ENCODE measurements around the gene CCNG1.
"Not testable (repeated sequence)": the region's sequence is repeated elsewhere in the genome, so short reads cannot be mapped to it uniquely, and the experiment has no call there.

CCNG1 gene, protein sequence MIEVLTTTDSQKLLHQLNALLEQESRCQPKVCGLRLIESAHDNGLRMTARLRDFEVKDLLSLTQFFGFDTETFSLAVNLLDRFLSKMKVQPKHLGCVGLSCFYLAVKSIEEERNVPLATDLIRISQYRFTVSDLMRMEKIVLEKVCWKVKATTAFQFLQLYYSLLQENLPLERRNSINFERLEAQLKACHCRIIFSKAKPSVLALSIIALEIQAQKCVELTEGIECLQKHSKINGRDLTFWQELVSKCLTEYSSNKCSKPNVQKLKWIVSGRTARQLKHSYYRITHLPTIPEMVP

DNA sequence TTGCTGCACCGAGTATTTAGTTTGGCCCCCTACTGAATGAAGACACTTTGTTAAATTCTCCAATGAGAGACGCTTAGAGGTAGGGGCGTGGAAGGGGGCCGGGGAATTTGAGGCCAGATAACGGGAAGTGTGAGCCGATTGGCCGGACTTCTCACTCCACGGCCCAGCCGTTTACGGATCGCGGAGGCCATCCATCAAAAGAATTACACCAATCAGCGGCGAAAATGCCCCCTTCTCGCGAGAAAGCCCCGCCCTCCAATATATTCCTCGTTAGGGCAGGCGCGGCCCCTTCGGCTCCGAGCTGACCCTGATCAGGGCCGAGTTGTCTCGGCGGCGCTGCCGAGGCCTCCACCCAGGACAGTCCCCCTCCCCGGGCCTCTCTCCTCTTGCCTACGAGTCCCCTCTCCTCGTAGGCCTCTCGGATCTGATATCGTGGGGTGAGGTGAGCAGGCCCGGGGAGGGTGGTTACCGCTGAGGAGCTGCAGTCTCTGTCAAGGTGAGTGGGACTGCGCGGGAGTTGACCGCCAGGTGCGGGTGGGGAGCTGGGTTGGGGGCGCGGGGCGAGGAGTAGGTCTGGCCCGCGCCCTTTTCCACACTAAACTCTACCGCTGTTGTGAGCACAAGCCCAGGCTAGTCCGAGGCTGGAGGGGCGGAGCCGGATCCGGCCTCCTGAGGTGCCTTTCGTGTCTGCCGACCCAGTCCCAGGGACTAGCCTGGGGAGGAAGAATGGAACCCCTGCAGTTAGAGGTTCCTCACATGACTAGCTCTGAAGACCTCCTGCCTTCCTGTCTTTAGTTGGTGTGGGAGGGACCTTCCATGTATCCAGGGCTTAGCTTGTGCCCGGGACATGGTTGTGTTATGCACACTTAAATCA is at the start of gene CCNG1:
CCNG1 (plus strand) TSS at position 287 of the 874 bp plus-strand sequence. CDS start 1,662 bp downstream, outside the sequence.
- Mint-ChIP-seq H3K27ac (peak within 1 kb of the TSS; percentile 88), H3K4me3 (peak within 1 kb of the TSS; percentile 91)

DNA sequence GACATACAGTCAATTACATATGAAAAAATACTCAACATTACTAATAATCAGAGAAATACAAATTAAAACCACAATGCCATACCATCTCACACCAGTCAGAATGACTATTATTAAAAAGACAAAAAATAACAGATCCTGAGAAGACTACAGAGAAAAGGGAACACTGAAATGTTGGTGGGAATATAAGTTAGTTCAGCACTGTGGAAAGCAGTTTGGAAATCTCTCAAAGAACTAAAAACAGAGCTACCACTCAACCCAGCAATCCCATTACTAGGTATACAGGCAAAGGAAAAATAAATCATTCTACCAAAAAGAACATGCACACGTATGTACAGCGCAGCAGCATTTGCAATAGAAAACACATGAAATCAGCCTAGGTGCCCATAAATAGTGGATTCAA is 41.6 kb upstream of the CCNG1 start:
- H3K27ac Mint-ChIP-seq = no peak overlapping the region
- no peak overlapping the region for H3K4me3 Mint-ChIP-seq
- H3K36me3 Mint-ChIP-seq (ENCODE audit: low read depth) = no peaks in the 10 kb centered on the region
- H3K9me3 Mint-ChIP-seq = no peaks in the 10 kb centered on the region
- peaks cover 28% of the 10 kb centered on the region for H3K27me3 Mint-ChIP-seq
- no peaks in the 10 kb centered on the region for H3K4me1 Mint-ChIP-seq (ENCODE audit: low read depth)

More for the DNA sequence above, at the start of gene CCNG1:
- Mint-ChIP-seq H3K36me3 (ENCODE audit: low read depth) (peaks cover 33% of the 10 kb centered on the region), H3K9me3 (no peaks in the 10 kb centered on the region), H3K4me1 (ENCODE audit: low read depth) (peaks cover 48% of the 10 kb centered on the region), H3K27me3 (no peaks in the 10 kb centered on the region)

DNA sequence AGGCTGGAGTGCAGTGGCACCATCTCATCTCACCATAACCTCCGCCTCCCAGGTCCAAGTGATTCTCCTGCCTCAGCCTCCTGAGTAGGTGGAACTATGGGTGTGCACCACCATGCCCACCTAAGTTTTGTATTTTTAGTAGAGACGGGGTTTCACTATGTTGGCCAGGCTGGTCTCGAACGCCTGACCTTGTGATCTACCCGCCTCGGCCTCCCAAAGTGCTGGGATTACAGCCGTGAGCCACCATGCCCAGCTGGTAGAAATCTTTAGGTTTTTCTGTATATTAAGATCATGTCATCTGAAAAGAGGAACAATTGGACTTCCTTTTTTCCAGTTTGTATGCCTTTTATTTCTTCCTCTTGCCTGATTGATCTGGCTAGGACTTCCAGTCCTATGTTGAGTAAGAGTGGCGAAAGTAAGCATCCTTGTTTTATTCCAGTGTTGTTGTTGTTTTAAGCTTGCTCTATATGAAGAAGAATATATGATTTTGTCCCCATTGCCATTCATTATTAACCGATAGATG is 40.5 kb upstream of the CCNG1 start:
- H3K4me1 Mint-ChIP-seq (ENCODE audit: low read depth); H3K36me3 Mint-ChIP-seq (ENCODE audit: low read depth); H3K9me3 Mint-ChIP-seq; H3K4me3 Mint-ChIP-seq; H3K27ac Mint-ChIP-seq: not testable (repeated sequence)
- H3K27me3 Mint-ChIP-seq = peaks cover 28% of the 10 kb centered on the region

DNA sequence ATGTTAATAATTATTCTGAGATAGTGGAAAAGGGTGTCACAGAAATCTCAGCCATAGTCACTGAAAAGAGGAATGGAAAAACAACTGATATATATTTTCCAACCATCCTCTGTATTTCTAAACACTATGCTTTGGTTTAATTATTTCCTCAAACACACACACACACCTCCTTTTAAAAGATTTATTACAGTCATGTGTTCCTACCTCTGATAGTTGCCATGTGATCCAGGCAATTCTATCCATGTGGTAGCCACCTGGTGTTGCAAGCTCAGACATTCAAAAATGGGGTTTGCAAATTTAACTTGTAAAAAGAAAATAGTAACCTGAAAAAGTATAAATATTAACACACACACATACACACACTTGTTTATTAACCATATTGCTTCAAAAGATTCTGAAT is 40.0 kb upstream of the CCNG1 start:
- H3K36me3 Mint-ChIP-seq (ENCODE audit: low read depth) = no peaks in the 10 kb centered on the region
- H3K27me3 Mint-ChIP-seq = peaks cover 27% of the 10 kb centered on the region
- H3K4me3 Mint-ChIP-seq = no peak overlapping the region
- no peak overlapping the region for H3K27ac Mint-ChIP-seq
- H3K4me1 Mint-ChIP-seq (ENCODE audit: low read depth) = no peaks in the 10 kb centered on the region
- no peaks in the 10 kb centered on the region for H3K9me3 Mint-ChIP-seq

DNA sequence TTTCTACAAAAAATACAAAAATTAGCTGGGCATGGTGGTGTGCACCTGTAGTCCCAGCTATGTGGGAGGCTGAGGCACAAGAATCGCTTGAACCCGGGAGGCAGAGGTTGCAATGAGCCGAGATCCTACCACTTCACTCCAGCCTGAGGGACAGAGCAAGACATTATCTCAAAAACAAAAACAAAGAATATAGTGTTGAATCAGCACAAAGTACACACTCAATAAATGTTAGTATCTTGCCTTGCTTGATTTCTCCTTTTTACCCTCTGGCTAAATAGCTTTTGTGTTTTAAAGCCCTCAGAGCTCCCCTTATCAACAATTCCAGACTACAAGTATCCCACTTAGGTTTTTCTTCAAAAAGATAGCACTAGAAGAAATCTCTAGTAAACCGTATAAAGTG is 37.5 kb upstream of the CCNG1 start:
- no peaks in the 10 kb centered on the region for H3K36me3 Mint-ChIP-seq (ENCODE audit: low read depth)
- H3K27me3 Mint-ChIP-seq = peaks cover 15% of the 10 kb centered on the region
- H3K4me1 Mint-ChIP-seq (ENCODE audit: low read depth) = no peaks in the 10 kb centered on the region
- H3K4me3 Mint-ChIP-seq = no peak overlapping the region
- no peaks in the 10 kb centered on the region for H3K9me3 Mint-ChIP-seq
- no peak overlapping the region for H3K27ac Mint-ChIP-seq

DNA sequence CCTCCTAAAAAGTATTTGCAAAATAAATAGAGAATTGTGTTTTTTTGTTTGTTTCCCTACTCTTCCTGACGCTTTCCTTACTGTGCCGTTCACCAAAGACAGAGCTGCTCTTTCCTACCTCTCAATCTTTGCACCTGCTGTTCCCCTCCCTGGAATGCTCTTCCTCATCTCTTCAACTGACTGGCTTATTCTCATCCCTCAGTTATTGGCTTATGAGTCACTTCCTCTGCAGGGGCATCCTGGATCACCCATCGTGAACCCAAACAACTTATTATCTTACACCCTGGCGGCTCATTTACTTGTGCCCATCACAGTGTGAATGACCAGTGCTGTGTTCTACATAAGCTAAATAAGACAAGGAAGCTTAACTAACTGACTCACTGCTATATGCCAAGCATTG is 36.1 kb upstream of the CCNG1 start:
- no peak overlapping the region for H3K27ac Mint-ChIP-seq
- H3K9me3 Mint-ChIP-seq = no peaks in the 10 kb centered on the region
- H3K4me3 Mint-ChIP-seq = no peak overlapping the region
- no peaks in the 10 kb centered on the region for H3K4me1 Mint-ChIP-seq (ENCODE audit: low read depth)
- H3K27me3 Mint-ChIP-seq = peaks cover 15% of the 10 kb centered on the region
- H3K36me3 Mint-ChIP-seq (ENCODE audit: low read depth) = no peaks in the 10 kb centered on the region

DNA sequence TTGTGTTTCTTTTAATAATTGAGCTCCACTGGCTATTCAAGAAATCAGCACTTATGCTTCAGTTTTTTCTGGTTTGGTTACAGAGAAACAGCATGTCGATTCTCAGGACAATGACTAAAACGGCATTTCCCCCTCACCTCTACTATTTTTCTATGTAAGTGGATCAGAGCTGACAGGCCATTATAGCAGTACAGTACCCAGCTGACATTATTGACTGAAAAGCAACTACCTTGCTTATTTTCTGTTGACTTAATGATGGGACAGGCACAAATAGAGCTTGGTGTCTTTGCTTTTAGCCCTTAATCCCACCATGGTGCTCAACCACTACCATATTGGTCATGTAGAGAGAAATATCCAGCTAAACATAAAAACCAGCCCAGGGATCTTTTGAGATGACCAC is 35.4 kb upstream of the CCNG1 start:
- H3K4me3 Mint-ChIP-seq = no peak overlapping the region
- no peak overlapping the region for H3K27ac Mint-ChIP-seq
- H3K27me3 Mint-ChIP-seq = peaks cover 15% of the 10 kb centered on the region
- H3K36me3 Mint-ChIP-seq (ENCODE audit: low read depth) = no peaks in the 10 kb centered on the region
- no peaks in the 10 kb centered on the region for H3K9me3 Mint-ChIP-seq
- H3K4me1 Mint-ChIP-seq (ENCODE audit: low read depth) = no peaks in the 10 kb centered on the region

DNA sequence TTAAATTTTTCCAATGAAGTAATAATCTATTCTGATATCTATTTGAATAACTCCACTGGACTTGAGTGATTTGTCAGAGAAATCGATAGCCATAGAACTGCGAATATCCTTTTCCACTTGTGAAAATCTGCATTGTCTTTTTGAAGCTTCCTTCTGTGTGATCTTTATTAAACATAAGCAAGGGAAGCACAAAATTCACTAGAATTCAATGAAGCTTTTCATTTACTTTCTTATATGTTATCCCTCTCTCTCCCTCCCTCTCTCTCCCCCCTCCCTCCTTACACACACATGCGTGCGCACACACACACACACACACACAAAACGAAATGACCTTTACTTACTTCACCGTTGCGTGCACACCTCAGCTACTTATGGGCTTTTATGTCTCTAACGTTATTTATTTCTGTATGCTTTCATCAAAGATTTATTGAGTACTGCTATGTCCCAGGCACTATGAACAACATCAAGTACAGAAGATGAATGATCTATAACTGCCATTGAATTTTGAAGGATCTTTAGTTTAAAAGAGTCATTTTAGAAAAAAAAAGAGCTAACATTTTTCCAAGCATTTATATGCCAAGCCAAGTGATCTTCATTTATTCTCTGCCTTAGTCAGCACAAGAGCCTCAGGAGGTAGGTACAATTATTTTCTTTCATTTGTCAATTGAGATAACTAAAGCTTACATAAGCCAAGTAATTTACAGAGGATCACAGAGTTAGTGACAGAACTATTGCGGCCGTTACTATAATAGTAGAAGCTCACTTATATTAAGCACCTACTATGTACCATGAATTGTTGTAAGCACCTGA is 32.8 kb upstream of the CCNG1 start:
- Mint-ChIP-seq H3K27ac (no peak overlapping the region), H3K9me3 (no peaks in the 10 kb centered on the region), H3K4me3 (no peak overlapping the region), H3K4me1 (ENCODE audit: low read depth) (peaks cover 5% of the 10 kb centered on the region), H3K27me3 (peaks cover 11% of the 10 kb centered on the region), H3K36me3 (ENCODE audit: low read depth) (no peaks in the 10 kb centered on the region)

DNA sequence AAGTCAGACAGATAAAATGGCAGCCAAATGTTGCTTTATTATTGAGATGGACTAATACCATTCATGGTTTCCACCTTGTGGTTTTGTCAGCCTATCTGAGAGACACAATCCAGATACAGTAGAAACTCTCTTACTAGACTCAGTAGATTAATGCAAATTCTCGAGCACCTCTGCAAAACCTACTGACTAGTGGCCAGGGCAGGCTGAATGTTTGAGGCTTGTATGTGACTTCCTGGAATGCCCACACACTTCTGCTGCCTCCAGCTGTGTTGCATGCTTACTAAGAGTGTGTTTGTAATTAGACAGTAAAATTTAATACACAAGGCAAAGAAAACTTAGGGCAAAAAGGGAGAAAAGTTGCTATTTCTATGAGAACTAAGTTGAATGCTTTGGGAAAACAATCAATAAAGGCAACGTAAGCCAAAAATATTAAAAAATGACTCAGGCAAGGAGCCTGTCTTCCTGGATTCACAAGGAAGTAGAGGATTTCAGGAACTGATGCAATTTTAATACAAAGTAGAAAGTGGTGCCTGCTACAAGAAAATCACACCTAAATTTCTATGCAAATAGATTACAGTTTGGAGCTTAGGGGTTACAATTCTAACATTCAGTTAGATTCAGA is 30.2 kb upstream of the CCNG1 start:
- H3K27ac Mint-ChIP-seq = no peak overlapping the region
- peaks cover 5% of the 10 kb centered on the region for H3K4me1 Mint-ChIP-seq (ENCODE audit: low read depth)
- peaks cover 6% of the 10 kb centered on the region for H3K27me3 Mint-ChIP-seq
- H3K4me3 Mint-ChIP-seq = no peak overlapping the region
- H3K9me3 Mint-ChIP-seq = no peaks in the 10 kb centered on the region
- no peaks in the 10 kb centered on the region for H3K36me3 Mint-ChIP-seq (ENCODE audit: low read depth)

DNA sequence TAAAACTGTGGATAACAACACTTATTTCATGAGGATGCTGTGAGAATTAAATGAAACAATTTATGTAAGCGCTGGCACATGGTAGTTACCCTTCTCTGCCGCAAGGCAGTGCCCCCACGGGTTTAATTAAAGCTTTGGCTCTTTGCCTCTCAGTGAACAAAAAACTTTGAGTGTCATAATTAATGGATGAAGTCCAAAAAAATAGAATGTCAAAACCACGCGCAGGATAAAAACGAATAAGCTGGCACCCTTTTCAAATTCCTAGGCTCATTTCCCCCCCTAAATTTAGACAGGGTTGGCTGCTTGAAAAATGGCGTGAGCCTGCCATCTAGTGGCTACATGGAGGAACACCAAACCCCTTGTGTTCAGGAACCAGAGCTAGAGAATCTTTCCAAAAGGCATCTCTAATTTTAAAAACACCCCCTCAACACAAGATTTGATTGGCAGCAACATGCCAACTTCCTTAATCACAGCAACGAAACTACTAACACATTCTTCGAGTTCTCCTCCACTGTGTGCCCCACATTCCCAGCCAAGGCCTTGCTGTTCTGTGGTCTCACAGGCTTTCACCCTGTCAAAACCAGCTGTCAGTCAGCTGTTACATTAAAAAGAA is 29.0 kb upstream of the CCNG1 start:
- Mint-ChIP-seq H3K27me3 (peaks cover 7% of the 10 kb centered on the region), H3K9me3 (no peaks in the 10 kb centered on the region), H3K36me3 (ENCODE audit: low read depth) (no peaks in the 10 kb centered on the region), H3K4me1 (ENCODE audit: low read depth) (peaks cover 5% of the 10 kb centered on the region), H3K4me3 (no peak overlapping the region), H3K27ac (no peak overlapping the region)

DNA sequence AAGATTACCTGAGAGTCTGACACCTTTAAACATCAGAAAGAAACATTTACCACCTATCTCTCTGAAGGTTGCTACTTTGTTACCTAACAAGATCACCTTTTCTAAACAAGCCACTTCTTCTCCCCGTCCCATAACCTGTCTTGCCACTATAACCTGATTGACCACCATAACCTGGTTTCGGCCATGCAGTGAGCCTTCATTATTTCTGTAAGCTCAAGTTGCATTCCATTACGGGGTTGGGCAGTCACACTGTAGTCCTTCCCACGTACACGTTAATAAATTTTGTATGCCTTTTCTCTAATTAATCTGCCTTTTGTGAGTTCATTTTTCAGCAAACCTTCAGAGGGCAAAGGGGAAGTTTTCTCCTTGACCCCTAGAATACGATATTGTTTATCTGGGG is 28.0 kb upstream of the CCNG1 start:
- H3K36me3 Mint-ChIP-seq (ENCODE audit: low read depth) = no peaks in the 10 kb centered on the region
- peaks cover 5% of the 10 kb centered on the region for H3K4me1 Mint-ChIP-seq (ENCODE audit: low read depth)
- peaks cover 11% of the 10 kb centered on the region for H3K27me3 Mint-ChIP-seq
- no peak overlapping the region for H3K4me3 Mint-ChIP-seq
- H3K27ac Mint-ChIP-seq = no peak overlapping the region
- no peaks in the 10 kb centered on the region for H3K9me3 Mint-ChIP-seq

DNA sequence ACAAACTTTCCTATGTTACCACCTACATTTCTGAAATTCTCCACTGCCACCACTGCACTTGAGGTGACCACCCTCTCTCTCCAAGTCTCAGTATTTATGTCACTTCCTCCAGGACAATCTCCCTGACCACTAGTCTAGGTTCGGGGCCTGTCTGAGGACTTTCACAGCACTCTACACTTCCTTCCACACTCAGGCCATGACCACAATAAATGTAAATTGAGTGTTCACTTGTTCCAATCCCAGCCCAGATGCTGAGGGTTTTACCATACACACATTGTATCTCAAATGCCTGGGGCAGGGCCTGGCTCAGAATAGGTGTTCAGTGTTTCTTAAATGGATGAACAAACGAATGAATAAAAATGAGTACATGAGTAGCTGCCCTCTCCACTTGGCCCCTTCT is 26.9 kb upstream of the CCNG1 start:
- Mint-ChIP-seq H3K36me3 (ENCODE audit: low read depth) (no peaks in the 10 kb centered on the region), H3K27ac (no peak overlapping the region), H3K4me3 (no peak overlapping the region), H3K4me1 (ENCODE audit: low read depth) (peaks cover 5% of the 10 kb centered on the region), H3K9me3 (no peaks in the 10 kb centered on the region), H3K27me3 (peaks cover 20% of the 10 kb centered on the region)

DNA sequence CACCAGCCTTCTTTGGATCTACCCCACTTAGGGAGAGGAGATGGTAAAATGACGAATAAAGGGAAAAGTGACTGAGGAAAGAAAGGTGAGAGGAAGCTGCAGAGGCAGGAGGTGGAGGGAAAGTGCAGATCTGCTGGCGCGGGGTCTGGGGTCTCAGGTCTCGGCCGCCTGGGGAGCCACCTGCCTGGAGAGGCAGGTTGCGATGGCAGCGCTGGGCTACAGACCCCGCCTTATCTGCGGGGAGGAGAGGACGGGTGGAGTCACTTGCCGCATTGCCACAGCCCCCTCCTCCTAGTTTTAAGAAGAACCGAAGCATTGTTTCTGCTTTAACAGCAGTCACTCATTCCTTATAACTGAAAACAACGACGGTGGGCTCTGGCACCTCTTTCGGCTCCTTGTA is 21.7 kb upstream of the CCNG1 start:
- not testable (repeated sequence) for H3K36me3 Mint-ChIP-seq (ENCODE audit: low read depth); H3K4me3 Mint-ChIP-seq; H3K27ac Mint-ChIP-seq; H3K4me1 Mint-ChIP-seq (ENCODE audit: low read depth); H3K9me3 Mint-ChIP-seq
- H3K27me3 Mint-ChIP-seq = peaks cover 23% of the 10 kb centered on the region

DNA sequence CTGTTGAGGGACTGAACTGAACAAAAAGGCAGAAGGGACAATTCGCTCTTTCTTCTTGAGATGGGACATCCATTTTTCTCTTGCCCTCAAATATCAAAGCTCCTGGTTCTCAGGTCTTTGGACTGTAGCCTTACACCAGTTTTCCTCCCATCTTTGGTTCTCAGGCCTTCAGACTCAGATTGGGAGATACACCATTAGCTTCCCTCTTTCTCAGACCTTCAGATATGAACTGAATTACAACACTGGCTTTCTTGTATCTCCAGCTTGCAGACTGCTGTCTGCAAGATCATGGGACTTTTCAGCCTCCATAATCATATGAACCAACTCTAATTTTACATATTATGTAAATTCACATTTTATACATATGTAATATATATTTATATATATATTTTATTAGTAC is 12.6 kb upstream of the CCNG1 start:
- no peaks in the 10 kb centered on the region for H3K9me3 Mint-ChIP-seq
- no peaks in the 10 kb centered on the region for H3K36me3 Mint-ChIP-seq (ENCODE audit: low read depth)
- no peak overlapping the region for H3K27ac Mint-ChIP-seq
- peaks cover 6% of the 10 kb centered on the region for H3K4me1 Mint-ChIP-seq (ENCODE audit: low read depth)
- no peak overlapping the region for H3K4me3 Mint-ChIP-seq
- peaks cover 3% of the 10 kb centered on the region for H3K27me3 Mint-ChIP-seq

Data from stimulated activated naive CD8-positive, alpha-beta T cell treated with anti-CD3 and anti-CD28 coated beads, Interleukin-15, Interleukin-2, amounts not matched to agents 100 ng/mL and 50 ng/mL, for 24 hours (primary cell).